Hematopoietic multipotent progenitor cell treated with erythropoietin and hydrocortisone succinate and interleukin-3 and kit ligand, for 4 days (in vitro differentiated cells): ENCODE measurements around the gene OR10V1.

ENCODE experiments used
- DNase-seq: peaks from one replicate; pipeline ENCODE4 v3.0.0-alpha.2; 2015

The OR10V1 gene

GRCh38 chr11:59713745-59714144 lies at the start of gene OR10V1:
TSS of gene OR10V1 (minus strand) at chr11:59713845. CDS start at chr11:59713845, 0 bp downstream.
- no peak for DNase-seq

DNA sequence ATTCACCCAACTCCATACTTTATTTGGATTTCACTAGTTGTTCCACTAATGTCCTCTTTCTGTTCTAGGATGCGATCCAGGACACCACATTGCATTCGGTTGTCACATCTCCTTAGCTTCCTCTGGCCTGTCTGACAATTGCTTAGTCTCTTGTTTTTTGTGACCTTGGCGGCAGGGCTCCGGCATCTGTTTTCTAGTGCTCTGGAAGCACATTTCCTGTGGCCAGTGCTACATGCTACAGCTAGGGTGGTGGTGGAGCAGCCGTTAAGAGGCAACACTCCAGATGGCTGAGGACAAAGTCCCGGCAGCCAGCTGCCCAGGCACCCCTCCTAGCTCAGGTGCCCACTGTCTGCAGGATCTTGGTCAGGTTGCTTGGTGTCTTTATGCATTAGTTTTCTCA lies 48.3 kb upstream of the OR10V1 start:
- DNase-seq: no peak

DNA sequence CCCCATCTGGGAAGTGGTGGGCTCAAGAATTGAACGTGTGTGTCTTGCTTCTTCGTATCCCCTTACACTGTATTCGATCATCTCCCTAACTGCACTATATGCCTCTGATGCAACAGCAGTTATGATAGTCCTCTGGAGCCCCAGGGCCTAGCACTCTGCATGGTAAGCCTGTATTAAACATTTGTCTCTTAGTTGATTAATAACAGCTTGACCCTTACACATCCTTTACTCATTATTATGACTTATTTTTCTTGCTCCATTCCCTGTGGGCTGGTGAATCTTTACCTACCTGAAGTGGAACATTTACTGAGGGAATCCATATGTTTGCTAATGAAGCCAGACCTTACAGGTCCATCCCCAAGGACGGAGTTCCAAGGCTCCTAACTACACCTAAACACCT lies 47.1 kb upstream of the OR10V1 start:
- no peak for DNase-seq

DNA sequence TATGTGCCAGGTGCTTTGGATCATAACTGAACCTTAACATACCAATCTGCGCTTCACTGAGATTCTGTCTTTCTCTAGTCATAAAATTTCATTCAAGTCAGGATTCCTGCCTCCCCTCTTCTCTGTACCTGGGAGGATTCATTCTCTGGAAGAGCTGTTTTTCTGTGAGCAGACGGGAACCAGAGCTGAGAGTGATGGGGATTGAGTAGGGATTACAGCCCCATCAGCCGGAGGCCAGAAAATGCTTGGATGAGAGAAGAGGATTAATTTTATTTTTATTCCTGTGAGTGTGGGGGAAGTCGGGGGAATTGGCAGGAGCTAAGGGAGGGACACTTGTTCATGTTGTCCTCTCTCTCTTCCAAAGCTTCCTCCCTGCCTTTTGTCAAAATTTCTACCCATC lies 46.3 kb upstream of the OR10V1 start:
- no peak for DNase-seq

- DNase-seq: no peak
Observed at GRCh38 chr11:59758401-59759037, 44.9 kb upstream of the OR10V1 start.

DNA sequence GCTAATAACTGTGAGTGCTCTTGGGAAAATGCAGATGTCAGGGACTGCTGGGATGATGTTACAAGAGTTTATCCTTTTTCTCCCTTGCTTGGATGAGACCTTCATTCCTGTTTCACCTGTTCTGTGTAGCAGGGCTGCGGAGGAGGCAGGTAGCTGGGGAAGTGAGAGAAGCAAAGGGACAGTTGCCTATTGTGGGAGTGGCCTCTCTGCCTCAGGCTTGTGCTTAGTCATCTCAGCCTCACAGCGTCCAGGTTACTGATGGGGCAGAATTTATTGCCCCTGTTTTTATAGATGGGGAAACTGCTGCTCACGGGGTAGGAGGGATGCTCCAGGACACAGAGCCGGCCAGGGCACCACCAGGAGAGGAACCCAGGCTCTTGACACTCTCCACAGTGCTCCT lies 43.2 kb upstream of the OR10V1 start:
- DNase-seq: peak; percentile 46

DNA sequence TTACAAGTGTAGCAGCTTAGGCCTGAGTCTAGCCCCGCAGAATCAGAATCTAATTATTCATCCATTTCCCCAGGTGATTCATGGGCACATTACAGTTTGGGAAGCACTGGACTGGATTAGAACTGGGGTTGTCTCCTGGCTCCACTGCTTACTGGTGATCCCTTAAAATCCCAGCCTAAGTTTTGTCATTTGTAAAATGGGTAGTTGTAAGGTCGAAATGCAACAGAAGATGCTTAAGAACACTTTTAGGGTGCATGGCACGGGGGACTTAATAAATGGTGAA lies 42.9 kb upstream of the OR10V1 start:
- DNase-seq: no peak

- peak; percentile 56 for DNase-seq
Observed at GRCh38 chr11:59755701-59756557, 42.3 kb upstream of the OR10V1 start.

GRCh38 chr11:59754859-59755700 lies 41.4 kb upstream of the OR10V1 start, which contains the start of gene STX3:
TSS of gene STX3 (plus strand) at chr11:59755376. CDS start at chr11:59755606, 230 bp downstream.
- peak; percentile 76 for DNase-seq

- peak; percentile 49 for DNase-seq
Observed at GRCh38 chr11:59754494-59754858, 40.8 kb upstream of the OR10V1 start.

- peak; percentile 89 for DNase-seq
Observed at GRCh38 chr11:59753650-59754493, 40.2 kb upstream of the OR10V1 start.

- DNase-seq: no peak
Observed at GRCh38 chr11:59746111-59746510, 32.5 kb upstream of the OR10V1 start.

- DNase-seq: no peak
Observed at GRCh38 chr11:59730896-59731565, 17.4 kb upstream of the OR10V1 start.

DNA sequence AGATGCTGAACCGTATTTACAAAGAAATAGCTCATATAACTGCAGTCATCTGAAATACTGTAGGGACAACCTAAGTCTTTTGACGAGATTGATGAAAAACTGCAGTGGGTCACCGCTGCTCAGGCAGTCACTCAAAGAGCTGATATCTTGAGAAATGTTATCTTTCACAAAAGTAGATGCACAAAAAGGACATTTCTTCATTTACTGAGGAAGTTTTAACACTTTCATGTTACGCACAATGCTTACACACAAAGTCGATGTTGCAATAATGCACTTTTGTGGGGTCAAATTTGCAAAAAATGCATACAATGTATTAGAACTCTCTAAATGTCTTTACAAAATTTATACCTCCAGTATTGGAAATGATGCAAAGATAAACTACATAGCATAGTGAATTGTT lies 16.2 kb upstream of the OR10V1 start:
- DNase-seq: peak; percentile 37

DNA sequence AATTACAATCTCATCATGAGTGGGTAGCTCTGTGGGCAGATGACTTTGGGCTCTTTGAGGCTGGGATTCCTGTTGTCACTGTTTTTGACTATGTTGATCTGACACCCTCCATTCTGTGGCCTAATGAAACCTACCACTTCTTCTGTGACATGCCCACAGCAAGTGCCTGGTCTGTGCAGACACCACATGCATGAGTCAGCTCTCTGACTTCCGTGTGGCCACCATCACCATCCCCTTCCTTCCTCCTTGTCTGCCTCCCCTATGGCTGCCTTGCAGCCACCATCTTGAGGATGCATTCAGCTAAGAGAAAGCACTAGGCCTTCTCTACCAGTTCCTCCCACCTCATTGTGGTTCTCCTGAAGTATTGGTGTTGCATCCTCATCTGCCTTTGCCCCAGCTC lies 15.3 kb upstream of the OR10V1 start:
- DNase-seq: peak; percentile 64

- DNase-seq: no peak
Observed at GRCh38 chr11:59728154-59728553, 14.5 kb upstream of the OR10V1 start.

GRCh38 chr11:59727426-59727825 lies 13.8 kb upstream of the OR10V1 start:
- peak; percentile 15 for DNase-seq

DNA sequence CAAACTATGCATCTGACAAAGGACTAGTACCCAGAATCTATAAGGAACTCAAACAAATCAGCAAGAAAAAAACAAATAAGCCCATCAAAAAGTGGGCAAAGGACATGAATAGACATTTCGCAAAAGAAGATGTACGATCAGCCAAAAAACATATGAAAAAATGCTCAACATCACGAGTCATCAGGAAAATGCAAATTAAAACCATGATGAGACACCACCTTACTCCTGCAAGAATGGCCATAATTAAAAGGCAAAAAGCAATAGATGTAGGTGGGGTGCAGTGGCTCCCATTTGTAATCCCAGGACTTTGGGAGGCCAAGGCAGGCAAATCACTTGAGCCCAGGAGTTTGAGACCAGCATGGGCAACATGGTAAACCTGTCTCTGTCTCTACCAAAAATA lies 10.4 kb upstream of the OR10V1 start:
- no peak for DNase-seq

DNA sequence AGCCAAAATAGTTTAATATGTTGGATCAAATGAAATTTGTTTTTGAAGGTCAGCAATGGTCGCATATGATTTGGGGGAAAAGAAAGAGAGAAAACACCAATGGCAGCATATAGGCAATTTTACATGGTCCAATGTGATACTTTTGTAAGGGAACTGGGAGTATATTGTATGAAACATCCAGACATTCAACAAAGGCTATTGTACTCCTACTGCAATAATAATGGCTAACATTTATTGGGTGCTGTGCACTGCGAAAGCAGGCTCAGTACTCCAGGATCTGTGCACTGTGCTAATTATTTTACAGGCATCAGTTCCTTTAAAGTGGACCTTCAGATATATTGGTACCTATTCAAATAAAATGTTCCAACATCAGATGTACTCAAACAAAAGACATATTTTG lies 5.9 kb upstream of the OR10V1 start:
- DNase-seq: no peak

GRCh38 chr11:59716051-59716450 lies 2.4 kb upstream of the OR10V1 start:
- DNase-seq: peak; percentile 66

DNA sequence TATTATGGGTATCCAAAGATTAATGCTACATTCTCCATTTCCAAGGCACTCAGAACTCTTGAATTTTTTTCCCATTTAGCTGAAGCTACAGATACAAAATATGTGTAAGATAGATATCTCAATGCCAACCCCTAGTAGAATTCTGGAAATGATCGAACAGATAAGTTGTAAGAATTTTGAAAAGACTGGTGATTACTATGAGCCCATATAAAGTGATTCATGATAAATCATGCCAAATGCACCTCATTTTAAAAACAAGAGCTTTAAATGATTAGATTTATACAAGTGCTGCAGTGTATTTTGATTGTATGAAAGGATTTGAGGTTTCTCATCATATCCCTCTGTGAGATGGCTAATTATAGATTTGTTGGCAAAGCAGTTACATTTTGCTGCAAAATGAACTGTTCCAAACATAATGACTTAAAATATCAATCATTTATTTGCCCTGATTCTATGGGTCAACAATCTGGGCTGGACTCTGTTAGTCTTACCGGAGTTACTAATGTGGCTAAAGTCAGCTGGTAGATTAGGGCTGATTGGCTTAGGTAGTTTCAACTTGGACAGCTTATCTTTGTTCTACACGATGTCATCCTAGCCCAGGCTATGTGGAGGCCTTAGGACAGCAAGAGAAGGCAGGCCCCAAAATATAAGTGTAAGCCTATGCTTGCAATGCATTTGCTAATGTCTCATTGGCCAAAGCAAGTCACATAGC lies 3.4 kb downstream of the OR10V1 start:
- peak; percentile 16 for DNase-seq
